GM10266 (cell line): ENCODE data around the gene WNT3A.

Experiments
- DNase-seq: peaks from one replicate; pipeline ENCODE4 v3.0.0; 2012; ENCODE audit errors: extremely low spot score
- TF ChIP-seq, protein P1 (sequence below): IDR thresholded peaks from 2 replicates; pipeline ENCODE4 v1.5.1; 2012; ENCODE audit warnings: mild to moderate bottlenecking, low read depth; ENCODE audit not compliant: control insufficient read depth, insufficient read depth; ENCODE audit errors: missing control alignments

Gene WNT3A

DNA sequence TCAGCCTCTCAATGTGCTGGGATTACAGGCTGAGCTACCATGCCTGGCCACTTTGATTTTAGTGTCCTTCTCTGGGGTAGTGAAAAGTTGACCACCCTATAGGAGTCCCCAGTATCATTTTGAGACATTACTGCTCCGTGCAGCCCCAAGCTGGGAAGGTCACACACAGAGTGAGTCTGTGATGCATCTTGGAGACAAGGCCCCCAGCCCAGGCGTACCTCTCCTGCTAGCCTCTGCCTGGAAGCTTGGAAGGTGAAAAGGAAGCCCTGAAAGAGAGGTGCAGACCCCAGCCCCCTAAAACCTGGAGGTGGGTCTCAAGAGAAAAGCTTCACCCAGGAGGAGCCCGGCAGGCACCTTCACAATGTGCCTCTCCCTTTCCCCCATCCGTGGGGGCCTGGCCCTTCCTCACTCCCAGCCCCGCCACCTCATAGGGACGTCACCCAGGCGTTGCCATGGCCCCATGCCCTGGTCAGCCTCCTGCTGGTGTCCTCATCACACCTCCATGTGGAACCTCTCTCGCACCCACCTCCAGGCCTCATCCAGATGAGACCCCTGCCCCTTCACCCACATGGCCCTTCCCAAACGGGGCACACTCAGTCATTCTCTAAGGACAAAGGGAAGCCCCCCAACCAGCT lies 70.1 kb downstream of the WNT3A start:
- TF ChIP-seq, protein P1, sequence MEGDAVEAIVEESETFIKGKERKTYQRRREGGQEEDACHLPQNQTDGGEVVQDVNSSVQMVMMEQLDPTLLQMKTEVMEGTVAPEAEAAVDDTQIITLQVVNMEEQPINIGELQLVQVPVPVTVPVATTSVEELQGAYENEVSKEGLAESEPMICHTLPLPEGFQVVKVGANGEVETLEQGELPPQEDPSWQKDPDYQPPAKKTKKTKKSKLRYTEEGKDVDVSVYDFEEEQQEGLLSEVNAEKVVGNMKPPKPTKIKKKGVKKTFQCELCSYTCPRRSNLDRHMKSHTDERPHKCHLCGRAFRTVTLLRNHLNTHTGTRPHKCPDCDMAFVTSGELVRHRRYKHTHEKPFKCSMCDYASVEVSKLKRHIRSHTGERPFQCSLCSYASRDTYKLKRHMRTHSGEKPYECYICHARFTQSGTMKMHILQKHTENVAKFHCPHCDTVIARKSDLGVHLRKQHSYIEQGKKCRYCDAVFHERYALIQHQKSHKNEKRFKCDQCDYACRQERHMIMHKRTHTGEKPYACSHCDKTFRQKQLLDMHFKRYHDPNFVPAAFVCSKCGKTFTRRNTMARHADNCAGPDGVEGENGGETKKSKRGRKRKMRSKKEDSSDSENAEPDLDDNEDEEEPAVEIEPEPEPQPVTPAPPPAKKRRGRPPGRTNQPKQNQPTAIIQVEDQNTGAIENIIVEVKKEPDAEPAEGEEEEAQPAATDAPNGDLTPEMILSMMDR = no peak
- DNase-seq = no peak

DNA sequence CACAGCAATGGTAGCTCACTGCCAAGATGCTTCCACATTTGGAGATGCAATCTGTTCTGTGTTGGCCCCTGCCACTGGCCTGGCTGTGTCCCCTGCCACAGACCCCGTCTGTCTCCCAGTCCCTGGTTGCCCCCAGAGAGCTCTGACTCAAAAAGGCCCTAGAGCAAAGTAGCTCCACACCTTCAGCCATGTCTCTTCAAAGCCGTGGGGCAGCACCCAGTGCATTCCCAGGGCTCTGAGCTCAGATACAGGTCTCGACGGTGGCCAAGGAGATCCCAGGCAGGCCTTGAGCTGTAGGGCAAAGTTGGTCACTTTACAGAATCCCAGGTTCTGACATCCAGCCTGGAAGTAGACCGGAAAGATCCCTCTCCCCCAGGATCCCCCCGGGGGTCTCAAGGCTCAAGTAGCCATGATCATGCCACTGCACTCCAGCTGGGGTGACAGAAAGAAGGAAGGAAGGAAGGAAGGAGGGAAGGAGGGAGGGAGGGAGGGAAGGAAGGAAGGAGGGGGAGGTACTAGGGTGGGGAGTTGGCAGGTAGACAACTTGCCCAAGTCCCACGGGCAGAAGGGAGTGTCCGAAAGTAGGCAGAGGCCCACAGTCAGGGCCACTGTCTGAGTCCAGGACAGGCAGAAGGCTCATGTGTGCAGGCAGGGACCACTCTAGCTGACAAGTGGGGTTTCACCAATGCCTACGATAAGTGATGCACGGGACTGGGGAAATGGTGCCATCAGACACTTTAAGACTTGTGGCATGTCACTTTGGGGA lies 71.0 kb downstream of the WNT3A start:
- DNase-seq = no peak
- TF ChIP-seq, protein P1 = no peak

DNA sequence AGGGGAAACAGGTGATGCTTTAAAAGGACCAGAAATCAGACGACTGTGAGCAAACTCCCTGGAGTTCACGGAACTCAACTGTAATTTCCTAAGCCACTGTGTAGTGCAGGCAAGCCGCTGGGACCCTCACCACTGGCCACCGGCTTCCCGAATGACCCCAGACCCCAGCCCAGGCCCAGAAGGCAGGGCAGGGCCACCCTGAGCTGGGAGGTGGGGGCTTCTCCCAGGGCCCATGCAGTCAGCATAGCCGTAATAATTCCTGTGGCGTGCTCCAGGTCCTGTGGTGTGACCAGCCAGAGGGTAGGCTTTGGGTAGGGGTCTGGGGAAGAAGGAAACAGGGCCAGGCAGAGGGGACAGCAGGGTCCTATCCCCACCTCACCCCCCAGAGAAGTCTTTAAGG lies 72.2 kb downstream of the WNT3A start:
- TF ChIP-seq, protein P1 = no peak

DNA sequence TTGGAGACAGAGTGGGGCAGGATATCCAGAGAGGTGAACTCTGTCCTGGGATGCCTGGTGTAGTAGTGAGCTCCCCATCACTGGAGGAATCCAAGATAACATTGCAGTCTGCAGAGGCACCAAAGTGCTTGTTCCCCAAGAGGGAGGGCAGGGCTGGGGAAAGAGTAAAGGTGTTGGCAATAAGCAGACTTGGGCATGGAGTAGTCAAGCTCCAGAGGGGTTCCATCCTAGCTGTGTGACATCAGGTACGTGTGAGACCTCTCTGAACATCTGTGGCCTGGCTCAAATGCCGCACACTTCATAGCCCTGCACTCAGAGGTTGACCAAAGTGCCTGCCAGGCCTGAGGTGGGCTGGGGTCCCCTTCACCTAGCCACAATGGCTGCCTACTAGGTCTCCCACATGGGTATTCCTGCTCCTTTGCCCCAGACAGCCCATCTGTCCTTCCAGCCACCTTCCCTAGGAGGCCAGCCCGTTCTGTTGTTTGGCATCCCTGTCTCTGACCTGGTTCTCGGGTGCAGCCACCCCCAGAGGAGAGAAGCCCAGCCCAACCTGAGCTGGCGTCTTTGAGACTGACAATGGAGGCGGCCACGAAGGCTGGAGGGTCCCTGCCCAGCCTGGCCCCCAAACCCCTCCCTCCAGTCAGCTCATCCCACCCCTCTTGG lies 72.9 kb downstream of the WNT3A start:
- TF ChIP-seq, protein P1 = no peak
- no peak for DNase-seq

More for the DNA sequence above, 72.2 kb downstream of the WNT3A start:
- DNase-seq = no peak

DNA sequence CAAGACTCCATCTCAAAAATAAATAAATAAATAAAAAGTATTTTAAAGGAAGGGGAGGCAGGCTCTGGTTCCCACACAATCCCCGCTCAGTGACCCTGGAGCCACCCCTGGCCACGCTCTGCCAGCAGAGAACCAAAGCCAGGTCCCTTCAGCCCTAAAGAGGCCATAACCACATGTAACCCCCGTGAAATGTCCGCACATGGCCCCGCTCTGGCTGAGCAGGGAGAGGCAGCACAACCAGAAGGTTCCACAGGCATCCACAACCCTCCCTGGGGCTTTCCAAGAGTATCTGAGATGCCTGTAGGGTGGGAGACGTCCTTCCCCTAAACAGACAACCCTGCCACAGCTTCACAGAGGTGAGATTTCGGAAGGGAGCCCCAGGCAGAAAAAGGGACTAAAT lies 74.3 kb downstream of the WNT3A start:
- TF ChIP-seq, protein P1 = no peak
- no peak for DNase-seq

DNA sequence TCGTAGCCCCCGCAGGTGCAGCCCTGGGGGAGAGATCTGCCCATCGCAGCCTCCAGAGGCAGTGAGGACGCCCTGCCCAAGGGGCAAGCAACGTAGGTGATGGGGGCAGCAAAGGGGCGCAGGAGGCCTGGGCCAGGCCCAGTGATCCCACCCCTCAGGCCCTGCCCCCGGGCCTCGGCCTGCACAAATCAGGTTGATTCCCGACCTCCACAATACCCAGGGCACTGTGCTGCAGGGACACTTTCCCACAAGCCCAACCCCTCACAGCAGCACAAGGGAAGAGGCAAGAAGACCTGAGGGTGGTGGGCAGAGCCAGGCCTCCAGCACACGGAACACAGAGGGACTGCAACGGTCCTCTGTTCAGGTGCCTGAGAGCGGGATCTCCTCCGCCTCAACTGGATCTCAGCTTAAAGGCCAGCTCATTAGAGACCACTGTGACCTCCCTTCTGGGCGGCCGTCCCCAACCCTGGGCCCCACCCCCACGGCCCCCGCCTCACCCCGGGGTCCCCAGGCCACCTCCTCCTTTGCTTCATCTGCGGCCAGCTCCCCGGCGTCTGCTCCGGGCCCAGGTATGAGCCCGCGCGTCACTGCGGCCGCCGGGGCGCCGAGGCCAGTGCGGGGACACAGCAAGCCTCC lies 74.9 kb downstream of the WNT3A start:
- DNase-seq = no peak
- TF ChIP-seq, protein P1 = no peak
